Measurements from ENCODE around the gene PDXK. TPM values are rescaled to one million over a fixed set of nuclear protein-coding genes. Genes with fewer than 3 reads are reported as not detected.

The PDXK gene
- total RNA-seq, 1 donor from 2014 or later, result 54.0 TPM

GRCh38 chr21:43740497-43741156 lies 21.7 kb downstream of the PDXK start:
- H3K4me1 ChIP-seq, result no peaks in the 10 kb centered on the region
- DNase-seq (ENCODE audit: low spot score), result peak; percentile 73
- H3K27ac ChIP-seq, result peak overlapping the region; percentile 53
- H3K4me2 ChIP-seq, result no peak overlapping the region
- no peaks in the 10 kb centered on the region for H3K9me3 ChIP-seq (ENCODE audit: low read depth)
- H3K27me3 Mint-ChIP-seq (ENCODE audit: insufficient read depth, low read depth), result peaks cover 4% of the 10 kb centered on the region
- H3K4me3 Mint-ChIP-seq, result peak overlapping the region; percentile 71
- H3K36me3 Mint-ChIP-seq, result peaks cover 10% of the 10 kb centered on the region
- H3K9ac ChIP-seq, result no peak overlapping the region
- peak overlapping the region; percentile 79 for H3K27ac Mint-ChIP-seq
- no peaks in the 10 kb centered on the region for H3K36me3 ChIP-seq
- H3K4me1 Mint-ChIP-seq, result peaks cover 25% of the 10 kb centered on the region
- H3F3A ChIP-seq (ENCODE audit: low read depth), result peaks cover 29% of the 10 kb centered on the region
- no peak overlapping the region for H3K4me3 ChIP-seq
- H2AFZ ChIP-seq (replicated peaks), result no peak overlapping the region
- TF ChIP-seq CTCF (IDR thresholded peaks at IDR 0.05) (no peak), EZH2 (IDR thresholded peaks at IDR 0.05) (no peak), EZH2phosphoT487 (IDR thresholded peaks at IDR 0.05) (no peak)
- no peaks in the 10 kb centered on the region for H3K79me2 ChIP-seq (ENCODE audit: low read depth)
- H4K20me1 ChIP-seq (ENCODE audit: low read depth), result peaks cover 14% of the 10 kb centered on the region
- H3K27me3 ChIP-seq, result no peaks in the 10 kb centered on the region
- no peaks in the 10 kb centered on the region for H3K9me3 Mint-ChIP-seq

GRCh38 chr21:43741423-43742096 lies 22.6 kb downstream of the PDXK start:
- Histone ChIP-seq H3K79me2 (ENCODE audit: low read depth) (no peaks in the 10 kb centered on the region), H3K9ac (no peak overlapping the region), H3F3A (ENCODE audit: low read depth) (peaks cover 29% of the 10 kb centered on the region), H2AFZ (replicated peaks) (no peak overlapping the region), H3K4me3 (no peak overlapping the region), H3K4me2 (no peak overlapping the region), H3K36me3 (no peaks in the 10 kb centered on the region), H3K27me3 (no peaks in the 10 kb centered on the region), H3K4me1 (no peaks in the 10 kb centered on the region), H3K9me3 (ENCODE audit: low read depth) (no peaks in the 10 kb centered on the region), H4K20me1 (ENCODE audit: low read depth) (peaks cover 14% of the 10 kb centered on the region), H3K27ac (no peak overlapping the region)
- TF ChIP-seq EZH2 (IDR thresholded peaks at IDR 0.05) (no peak), EZH2phosphoT487 (IDR thresholded peaks at IDR 0.05) (no peak), CTCF (IDR thresholded peaks at IDR 0.05) (no peak)
- no peaks in the 10 kb centered on the region for H3K9me3 Mint-ChIP-seq
- peaks cover 5% of the 10 kb centered on the region for H3K27me3 Mint-ChIP-seq (ENCODE audit: insufficient read depth, low read depth)
- no peak overlapping the region for H3K4me3 Mint-ChIP-seq
- H3K27ac Mint-ChIP-seq, result no peak overlapping the region
- H3K4me1 Mint-ChIP-seq, result peaks cover 25% of the 10 kb centered on the region
- DNase-seq (ENCODE audit: low spot score), result peak; percentile 47
- H3K36me3 Mint-ChIP-seq, result peaks cover 9% of the 10 kb centered on the region

GRCh38 chr21:43743947-43744346 lies 25.0 kb downstream of the PDXK start:
- H3K4me1 Mint-ChIP-seq, result peaks cover 17% of the 10 kb centered on the region
- Histone ChIP-seq H3F3A (ENCODE audit: low read depth) (peaks cover 29% of the 10 kb centered on the region), H3K9me3 (ENCODE audit: low read depth) (no peaks in the 10 kb centered on the region), H3K79me2 (ENCODE audit: low read depth) (no peaks in the 10 kb centered on the region), H3K27me3 (no peaks in the 10 kb centered on the region), H3K4me1 (no peaks in the 10 kb centered on the region), H4K20me1 (ENCODE audit: low read depth) (peaks cover 14% of the 10 kb centered on the region), H3K4me2 (no peak overlapping the region), H2AFZ (replicated peaks) (no peak overlapping the region), H3K9ac (no peak overlapping the region), H3K36me3 (no peaks in the 10 kb centered on the region), H3K27ac (no peak overlapping the region), H3K4me3 (no peak overlapping the region)
- H3K4me3 Mint-ChIP-seq, result no peak overlapping the region
- no peak for DNase-seq (ENCODE audit: low spot score)
- TF ChIP-seq EZH2phosphoT487 (IDR thresholded peaks at IDR 0.05), result no peak
- no peak for TF ChIP-seq EZH2 (IDR thresholded peaks at IDR 0.05)
- no peak for TF ChIP-seq CTCF (IDR thresholded peaks at IDR 0.05)
- H3K27me3 Mint-ChIP-seq (ENCODE audit: insufficient read depth, low read depth), result peaks cover 5% of the 10 kb centered on the region
- H3K36me3 Mint-ChIP-seq, result peaks cover 8% of the 10 kb centered on the region
- H3K27ac Mint-ChIP-seq, result no peak overlapping the region
- H3K9me3 Mint-ChIP-seq, result no peaks in the 10 kb centered on the region
